HG03066 (cell line): Measurements from ENCODE around the gene KATNAL1.
"Not testable (repeated sequence)": the region's sequence is repeated elsewhere in the genome, so short reads cannot be mapped to it uniquely, and the experiment has no call there.

ENCODE experiments used
- ATAC-seq: cut with Tn5 transposase; IDR thresholded peaks from one replicate; pipeline ENCODE4 v1.9.1; 2021; ENCODE audit warnings: low read depth; ENCODE audit not compliant: unreplicated experiment

Gene KATNAL1

DNA sequence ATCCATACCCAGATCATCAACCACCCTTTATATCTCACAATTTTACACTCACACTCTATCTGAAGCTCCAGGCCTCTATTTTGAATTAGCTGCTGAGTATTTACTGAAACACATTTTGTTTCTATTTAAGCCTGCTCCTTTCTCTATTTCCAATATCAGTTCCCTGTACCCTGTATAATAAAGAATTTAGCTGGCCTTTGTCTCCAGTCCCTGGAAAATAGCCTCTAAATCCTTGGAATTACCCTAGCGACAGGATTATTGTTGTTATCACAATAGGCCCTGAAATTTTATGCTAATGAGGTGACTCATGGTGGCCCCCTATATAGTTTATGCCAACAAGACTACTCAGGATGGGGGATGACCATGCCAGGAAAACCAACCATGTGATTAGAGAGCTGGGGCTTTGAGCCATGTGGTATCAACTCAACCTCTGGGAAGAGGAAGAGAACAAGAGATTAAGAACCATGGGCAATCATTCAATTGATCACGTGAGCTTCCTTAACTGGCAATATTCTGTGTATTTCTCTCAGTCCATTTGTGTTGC is 72.7 kb downstream of the KATNAL1 start:
- ATAC-seq: no peak

GRCh38 chr13:30224732-30225131 is 82.6 kb downstream of the KATNAL1 start:
- ATAC-seq: no peak

DNA sequence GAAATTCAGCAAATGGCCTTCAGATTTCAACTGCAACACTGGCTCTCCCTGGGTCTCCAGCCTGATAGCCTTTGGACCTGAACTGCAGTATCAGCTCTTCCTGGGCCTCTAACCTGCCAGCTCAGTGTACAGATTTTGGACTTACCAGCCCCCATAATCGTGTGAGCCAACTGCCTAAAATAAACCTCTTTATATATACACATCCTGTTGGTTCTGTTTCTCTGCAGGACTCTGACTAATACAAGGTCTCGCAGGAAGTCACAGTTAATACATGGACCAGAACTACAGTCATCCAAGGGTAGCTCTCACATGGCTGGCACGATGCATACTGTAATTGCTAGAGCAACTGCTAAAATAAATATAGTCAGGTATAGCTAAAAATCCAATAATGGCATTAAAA is 85.1 kb downstream of the KATNAL1 start:
- no peak for ATAC-seq

- ATAC-seq: no peak
Observed at GRCh38 chr13:30216111-30216510, 91.2 kb downstream of the KATNAL1 start.

GRCh38 chr13:30212256-30212655 is 95.1 kb downstream of the KATNAL1 start:
- no peak for ATAC-seq

GRCh38 chr13:30211745-30212144 is 95.6 kb downstream of the KATNAL1 start:
- ATAC-seq: no peak

DNA sequence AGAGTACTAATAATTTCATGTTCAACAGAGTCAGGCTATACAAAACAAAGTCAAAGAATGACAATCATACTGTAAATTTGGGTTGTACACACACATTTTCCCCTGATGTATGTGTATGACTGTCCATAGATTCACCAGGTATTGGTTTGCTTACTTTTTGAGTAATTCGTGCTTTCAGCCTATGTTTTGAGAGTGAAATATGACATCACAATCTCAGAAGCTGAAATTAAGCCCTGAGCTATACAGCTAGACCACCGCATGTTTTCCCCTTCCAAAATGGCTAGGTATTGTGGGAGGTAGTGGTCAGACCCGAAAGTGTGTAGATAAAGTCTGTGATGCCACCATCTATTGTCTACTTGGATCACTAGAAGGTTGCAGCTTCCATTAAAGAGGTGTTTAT is 102.8 kb downstream of the KATNAL1 start:
- ATAC-seq: no peak

GRCh38 chr13:30196025-30196424 is 111.3 kb downstream of the KATNAL1 start:
- ATAC-seq: no peak

GRCh38 chr13:30194906-30195305 is 112.4 kb downstream of the KATNAL1 start:
- no peak for ATAC-seq

DNA sequence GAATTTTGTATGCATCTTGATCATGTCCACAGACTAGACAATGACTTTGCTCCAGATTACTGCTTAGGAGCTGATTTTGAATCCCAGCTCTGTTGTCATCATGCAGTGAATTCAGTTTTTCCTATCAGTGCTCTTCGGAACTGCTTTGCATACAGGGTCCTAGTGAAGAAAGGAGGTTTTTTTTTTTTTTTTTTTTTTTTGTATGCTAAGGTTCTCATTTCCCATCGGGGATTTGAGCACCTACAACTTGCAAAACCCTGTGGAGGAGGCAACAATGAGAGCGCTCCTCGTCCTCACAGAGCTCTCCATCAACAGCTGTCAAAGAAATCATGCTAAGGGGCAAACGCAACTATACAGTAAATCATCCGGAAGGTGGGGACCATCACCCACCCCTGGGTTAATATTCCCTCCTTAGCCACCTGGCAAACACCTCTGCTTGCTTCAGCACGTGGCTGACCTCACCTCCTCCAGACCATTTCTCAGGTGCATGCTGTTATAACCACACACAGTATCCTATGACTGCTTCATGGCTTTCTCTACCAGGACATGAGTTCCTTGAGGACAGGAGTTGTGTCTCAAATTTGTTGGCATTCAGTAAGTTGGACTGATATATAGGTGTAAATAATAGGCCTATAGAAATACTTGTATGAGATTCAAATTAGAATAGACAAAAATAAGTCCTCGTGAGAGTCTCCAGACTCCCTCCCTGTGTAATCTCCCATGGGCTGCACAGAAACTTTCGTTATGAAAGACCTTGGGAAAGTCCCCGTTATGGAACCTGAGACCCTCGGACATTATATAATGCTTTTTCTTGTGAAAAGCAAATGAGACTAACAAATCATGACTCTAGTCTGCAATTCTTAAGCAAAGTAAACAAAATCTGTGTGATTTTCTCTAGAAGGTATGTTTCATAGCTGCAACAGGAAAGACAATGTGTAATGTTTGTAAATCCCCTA is 113.8 kb downstream of the KATNAL1 start:
- no peak for ATAC-seq

DNA sequence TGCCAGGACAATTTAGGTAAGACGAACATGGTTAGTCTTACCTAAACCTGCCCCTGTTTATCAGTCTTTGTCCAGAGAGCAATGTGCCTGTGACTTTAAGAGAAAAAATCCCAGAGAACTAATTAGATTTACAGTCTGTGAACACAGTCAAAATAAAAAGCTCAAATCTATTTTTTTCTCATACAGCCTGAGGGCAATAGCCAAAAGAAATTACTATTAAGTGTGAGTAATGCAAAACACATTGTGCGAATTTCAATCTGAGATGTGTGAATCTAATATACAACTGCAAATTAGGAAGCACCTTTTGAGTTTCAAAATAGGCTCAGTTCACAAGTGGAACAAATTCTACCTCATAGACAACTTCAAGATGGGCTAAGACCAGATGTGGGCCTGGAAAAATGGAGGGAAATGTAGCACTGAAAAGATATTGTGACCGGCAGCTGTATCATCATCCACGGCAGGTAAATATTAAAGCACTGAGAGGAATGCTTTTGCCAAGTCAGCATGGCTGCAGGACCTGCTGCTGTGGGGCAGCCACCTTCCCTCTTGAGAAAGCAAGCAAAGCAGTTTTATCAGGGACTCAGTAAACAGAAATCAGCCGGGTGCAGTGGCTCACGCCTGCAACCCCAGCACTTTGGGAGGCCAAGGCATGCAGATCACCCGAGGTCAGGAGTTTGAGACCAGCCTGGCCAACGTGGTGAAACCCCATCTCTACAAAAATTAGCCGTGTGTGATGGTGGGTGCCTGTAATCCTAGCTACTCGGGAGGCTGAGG is 114.8 kb downstream of the KATNAL1 start:
- no peak for ATAC-seq

DNA sequence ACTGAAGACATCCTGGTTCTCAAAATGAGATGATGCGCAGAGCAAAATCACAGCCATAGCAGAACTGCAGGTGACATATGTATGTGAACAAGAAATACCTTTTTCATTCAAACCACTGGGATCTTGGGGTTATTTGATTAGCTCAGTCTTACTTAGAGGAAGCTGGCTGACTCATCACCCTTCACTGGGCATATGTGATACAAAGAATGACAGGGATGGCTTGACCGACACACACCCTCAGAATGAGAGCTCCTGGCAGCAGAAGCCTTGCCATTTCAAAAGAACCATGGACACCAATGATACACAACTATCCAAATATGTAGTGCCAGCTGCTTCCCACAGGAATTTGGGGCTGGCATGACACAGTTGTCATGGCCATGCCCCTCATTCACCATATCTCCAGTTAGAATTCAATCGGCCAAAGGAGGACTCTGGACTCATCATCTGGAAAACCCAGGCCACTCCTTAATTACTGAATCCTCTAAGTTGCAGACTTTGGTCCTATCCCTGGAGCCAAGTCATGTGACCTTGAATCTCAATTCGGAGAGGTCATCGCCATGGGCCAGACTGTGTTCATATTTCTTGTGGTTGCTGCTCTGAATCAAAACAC is 115.8 kb downstream of the KATNAL1 start:
- no peak for ATAC-seq

GRCh38 chr13:30186634-30187415 is 120.5 kb downstream of the KATNAL1 start:
- no peak for ATAC-seq

DNA sequence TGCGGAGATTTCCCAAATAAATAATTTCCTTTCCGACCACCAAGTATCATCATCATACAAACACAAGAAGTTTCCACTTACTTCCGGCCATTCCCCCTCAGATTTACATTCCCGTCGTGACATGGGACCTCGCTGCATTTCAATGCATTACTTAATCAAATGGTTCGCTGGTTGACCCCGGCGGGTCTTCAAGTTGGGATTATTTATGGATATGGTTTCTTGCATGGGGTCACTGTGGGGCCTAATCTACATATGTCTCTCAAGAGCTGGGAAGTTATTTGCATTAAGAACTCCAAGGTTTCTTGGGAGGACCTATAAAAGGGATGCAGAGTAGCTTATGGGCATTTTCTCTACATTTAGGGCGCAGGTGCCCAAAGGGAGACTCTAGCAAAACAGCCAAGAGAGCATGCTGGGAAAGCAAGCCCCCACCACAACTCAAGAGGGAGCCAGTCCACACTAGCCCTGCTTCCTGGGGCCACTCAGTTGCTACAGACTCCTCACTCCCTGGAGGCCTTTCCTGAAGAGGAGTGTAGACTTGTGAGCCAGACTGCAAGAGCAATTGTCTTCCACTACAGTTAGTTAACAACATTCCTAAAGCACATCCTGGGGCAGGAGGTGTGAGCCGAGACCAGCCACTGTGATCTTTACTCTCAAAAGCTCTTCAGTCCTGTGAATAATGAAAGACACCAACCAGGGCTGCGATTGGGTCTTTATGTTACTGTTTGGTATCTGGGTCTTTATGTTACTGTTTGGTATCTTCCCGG is 125.3 kb downstream of the KATNAL1 start:
- no peak for ATAC-seq

- ATAC-seq: no peak
Observed at GRCh38 chr13:30179597-30180276, 127.6 kb downstream of the KATNAL1 start.

- ATAC-seq: no peak
Observed at GRCh38 chr13:30178976-30179375, 128.4 kb downstream of the KATNAL1 start.

DNA sequence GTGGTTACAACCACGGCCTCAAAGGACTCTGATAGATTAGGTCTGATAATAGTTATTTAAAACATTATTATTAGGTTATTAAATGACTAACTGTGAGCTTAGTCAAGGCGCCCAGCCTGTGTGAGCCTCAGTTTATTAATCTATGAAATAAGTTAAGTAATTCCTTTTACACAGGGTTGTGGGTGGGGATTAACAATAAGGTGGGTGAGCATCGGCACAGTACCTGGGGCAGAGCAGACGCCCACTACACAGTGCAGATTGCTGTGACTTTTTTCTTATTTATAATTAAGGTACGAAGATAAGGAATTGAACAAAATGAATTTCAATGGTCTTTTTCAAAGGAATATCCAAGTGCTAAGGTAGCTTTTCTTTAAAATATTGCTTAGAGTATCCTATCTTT is 132.2 kb downstream of the KATNAL1 start:
- ATAC-seq: no peak

DNA sequence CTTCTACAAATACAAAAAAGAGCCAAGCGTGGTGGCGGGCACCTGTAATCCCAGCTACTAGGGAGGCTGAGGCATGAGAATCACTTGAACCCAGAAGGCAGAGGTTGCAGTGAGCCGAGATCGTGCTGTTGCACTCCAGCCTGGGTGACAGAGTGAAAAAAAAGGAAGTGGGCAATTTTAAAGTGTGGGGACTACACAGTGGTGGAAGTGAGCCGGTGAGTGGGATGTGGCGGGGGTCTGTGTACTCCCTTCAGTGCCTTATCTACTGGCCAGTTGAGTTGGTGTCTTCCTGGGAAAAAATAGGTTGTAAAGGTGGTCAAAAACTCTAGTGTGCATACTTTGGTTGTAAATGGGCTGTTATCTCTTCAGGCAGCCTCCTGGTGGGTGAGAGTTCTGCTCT is 133.1 kb downstream of the KATNAL1 start:
- not testable (repeated sequence) for ATAC-seq

DNA sequence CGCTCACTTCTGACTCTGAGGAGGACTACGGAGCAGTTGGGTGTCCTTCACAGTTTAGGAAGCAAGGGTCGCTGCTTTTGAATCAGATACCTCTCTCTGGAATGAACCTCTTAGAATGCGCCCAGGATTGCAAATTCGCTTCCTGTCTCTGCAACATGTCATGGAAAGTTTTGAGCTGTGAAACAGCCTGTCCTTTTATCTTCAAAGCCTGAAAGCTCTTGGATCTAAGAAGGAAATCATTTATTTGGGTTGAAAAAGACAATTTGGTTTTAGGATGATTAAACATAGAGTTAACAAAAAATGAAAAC is 134.1 kb downstream of the KATNAL1 start:
- ATAC-seq: no peak
